ENCODE results near the gene EXD3. TPM values are rescaled to one million over a fixed set of nuclear protein-coding genes. Genes with fewer than 3 reads are reported as not detected.
A peak's percentile ranks its signal among the peaks of the same experiment; 100 is the strongest.

The EXD3 gene
- total and polyA plus RNA-seq, 2 donors from 2014 or later: 18.9 to 44.5 TPM

DNA sequence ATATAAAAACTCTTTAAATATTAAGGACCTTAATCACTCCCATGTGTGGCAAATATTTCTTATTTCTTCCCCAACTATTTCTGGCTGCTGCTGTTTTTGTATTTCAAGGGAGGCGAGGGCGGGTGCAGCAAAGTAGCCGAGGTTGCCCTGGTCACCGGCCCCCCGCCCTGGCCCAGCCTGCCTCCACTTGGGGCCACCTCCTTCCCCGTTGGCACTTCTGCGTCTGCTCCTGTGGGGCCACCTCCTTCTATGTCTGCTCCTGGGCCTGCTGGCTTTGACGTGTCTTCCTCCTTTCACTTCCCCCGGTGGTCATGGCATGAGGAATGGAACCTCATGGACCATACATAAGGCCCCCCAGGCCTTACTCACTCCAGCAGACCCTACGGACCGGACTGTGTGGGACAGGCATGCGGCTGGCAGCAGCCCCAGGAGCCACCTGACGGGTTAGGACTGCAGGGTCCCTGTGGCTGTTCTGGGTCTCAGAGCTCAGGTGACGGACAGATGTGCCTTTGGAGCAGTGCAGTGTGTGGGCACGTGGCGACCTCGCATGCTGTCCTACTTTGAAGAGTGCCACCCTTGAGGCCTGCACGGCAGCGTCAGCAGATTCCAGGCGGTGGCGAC is 24.0 kb upstream of the EXD3 start:
- peaks cover 0 to 6% (median 0%) of the 10 kb centered on the region in 3 donors for H3K4me1 ChIP-seq (ENCODE audit: control insufficient read depth in 2 of 3, insufficient read depth in 2 of 3, low read depth in 1 of 3, low read length in 3 of 3)
- intact Hi-C loops (cut with DNase I): no loop called here
- H3K9me3 ChIP-seq (ENCODE audit: control insufficient read depth in 2 of 3, insufficient read depth in 1 of 3, low read length in 3 of 3): no peaks in the 10 kb centered on the region
- H3K27ac ChIP-seq (ENCODE audit: low read depth in 2 of 2, low read length in 2 of 2): no peak overlapping the region
- TF ChIP-seq, protein P1, sequence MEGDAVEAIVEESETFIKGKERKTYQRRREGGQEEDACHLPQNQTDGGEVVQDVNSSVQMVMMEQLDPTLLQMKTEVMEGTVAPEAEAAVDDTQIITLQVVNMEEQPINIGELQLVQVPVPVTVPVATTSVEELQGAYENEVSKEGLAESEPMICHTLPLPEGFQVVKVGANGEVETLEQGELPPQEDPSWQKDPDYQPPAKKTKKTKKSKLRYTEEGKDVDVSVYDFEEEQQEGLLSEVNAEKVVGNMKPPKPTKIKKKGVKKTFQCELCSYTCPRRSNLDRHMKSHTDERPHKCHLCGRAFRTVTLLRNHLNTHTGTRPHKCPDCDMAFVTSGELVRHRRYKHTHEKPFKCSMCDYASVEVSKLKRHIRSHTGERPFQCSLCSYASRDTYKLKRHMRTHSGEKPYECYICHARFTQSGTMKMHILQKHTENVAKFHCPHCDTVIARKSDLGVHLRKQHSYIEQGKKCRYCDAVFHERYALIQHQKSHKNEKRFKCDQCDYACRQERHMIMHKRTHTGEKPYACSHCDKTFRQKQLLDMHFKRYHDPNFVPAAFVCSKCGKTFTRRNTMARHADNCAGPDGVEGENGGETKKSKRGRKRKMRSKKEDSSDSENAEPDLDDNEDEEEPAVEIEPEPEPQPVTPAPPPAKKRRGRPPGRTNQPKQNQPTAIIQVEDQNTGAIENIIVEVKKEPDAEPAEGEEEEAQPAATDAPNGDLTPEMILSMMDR (IDR thresholded peaks at IDR 0.05; ENCODE audit: borderline replicate concordance, extremely low read depth, insufficient read depth): no peak
- H3K36me3 ChIP-seq (ENCODE audit: control insufficient read depth in 2 of 3, insufficient read depth in 3 of 3, low read length in 3 of 3): no peaks in the 10 kb centered on the region
- DNase-seq (peak in 1 of 5 donors; percentile 67), FAIRE-seq (no peak)
- H3K4me3 ChIP-seq (ENCODE audit: low read length in 3 of 3): no peak overlapping the region
- no peak overlapping the region for H3K9ac ChIP-seq (ENCODE audit: low read length in 3 of 3)
- H3K27me3 ChIP-seq (ENCODE audit: control insufficient read depth, insufficient read depth, low read length): no peaks in the 10 kb centered on the region

DNA sequence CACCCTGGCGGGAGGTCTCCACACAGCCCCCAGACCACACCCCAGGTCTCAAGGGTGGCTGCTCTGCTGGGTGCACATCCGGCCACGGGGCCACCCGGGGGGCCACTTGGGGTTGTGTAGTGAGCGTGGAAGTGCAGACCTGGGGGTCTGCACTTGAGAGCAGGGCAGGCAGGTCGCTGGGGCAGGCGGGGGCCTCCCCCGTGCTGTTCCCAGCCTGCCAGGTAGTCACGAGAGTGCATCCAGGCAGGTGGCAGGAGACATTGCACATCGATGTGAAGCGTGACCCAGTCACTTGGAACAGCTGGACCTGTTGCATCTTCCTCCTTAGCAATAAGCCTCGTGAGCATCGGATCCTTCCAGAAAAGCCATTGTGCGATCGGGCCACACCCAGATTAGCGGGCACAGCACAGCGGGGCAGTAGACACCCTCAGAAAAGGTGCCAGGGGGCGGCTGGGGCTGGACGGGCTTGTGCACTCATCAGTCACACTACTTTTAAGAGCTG is 23.0 kb upstream of the EXD3 start:
- TF ChIP-seq, protein P1 (IDR thresholded peaks at IDR 0.05; ENCODE audit: borderline replicate concordance, extremely low read depth, insufficient read depth): no peak
- Histone ChIP-seq H3K27me3 (ENCODE audit: control insufficient read depth, insufficient read depth, low read length) (no peaks in the 10 kb centered on the region), H3K4me1 (ENCODE audit: control insufficient read depth in 2 of 3, insufficient read depth in 2 of 3, low read depth in 1 of 3, low read length in 3 of 3) (peaks cover 0 to 6% (median 0%) of the 10 kb centered on the region in 3 donors), H3K27ac (ENCODE audit: low read depth in 2 of 2, low read length in 2 of 2) (no peak overlapping the region), H3K9me3 (ENCODE audit: control insufficient read depth in 2 of 3, insufficient read depth in 1 of 3, low read length in 3 of 3) (no peaks in the 10 kb centered on the region), H3K4me3 (ENCODE audit: low read length in 3 of 3) (no peak overlapping the region), H3K9ac (ENCODE audit: low read length in 3 of 3) (no peak overlapping the region), H3K36me3 (ENCODE audit: control insufficient read depth in 2 of 3, insufficient read depth in 3 of 3, low read length in 3 of 3) (no peaks in the 10 kb centered on the region)
- intact Hi-C loops (cut with DNase I): no loop called here
- FAIRE-seq: no peak
- DNase-seq: peak in 2 of 5 donors; percentile 6 to 75

DNA sequence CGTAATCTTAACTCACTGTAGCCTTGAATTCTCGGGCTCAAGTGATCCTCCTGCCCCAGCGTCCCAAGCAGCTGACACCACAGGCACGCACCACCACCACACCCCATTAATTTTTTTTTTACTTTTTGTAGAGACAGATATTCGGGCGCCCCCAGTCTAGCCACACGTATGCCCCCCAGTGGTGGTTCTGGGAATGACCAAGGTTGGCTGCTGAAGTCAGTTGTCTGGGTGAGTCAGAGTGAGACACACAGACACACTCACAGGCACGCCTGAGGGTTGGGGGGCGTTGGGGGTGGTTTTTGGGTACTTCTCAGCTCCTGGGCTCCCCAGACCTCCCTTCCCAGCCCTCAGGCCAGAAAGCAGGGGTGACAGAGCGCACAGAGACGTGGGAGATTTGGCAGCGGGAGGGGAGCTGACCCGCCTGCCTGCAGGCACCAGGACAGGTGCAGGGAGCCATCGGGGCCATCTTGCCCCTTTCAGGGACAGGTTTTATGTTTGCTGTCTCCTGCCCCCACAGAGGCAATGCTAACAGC is 22.4 kb upstream of the EXD3 start:
- Histone ChIP-seq H3K4me1 (ENCODE audit: control insufficient read depth in 2 of 3, insufficient read depth in 2 of 3, low read depth in 1 of 3, low read length in 3 of 3) (peaks cover 0 to 6% (median 0%) of the 10 kb centered on the region in 3 donors), H3K4me3 (ENCODE audit: low read length in 3 of 3) (no peak overlapping the region), H3K27ac (ENCODE audit: low read depth in 2 of 2, low read length in 2 of 2) (no peak overlapping the region), H3K36me3 (ENCODE audit: control insufficient read depth in 2 of 3, insufficient read depth in 3 of 3, low read length in 3 of 3) (no peaks in the 10 kb centered on the region), H3K27me3 (ENCODE audit: control insufficient read depth, insufficient read depth, low read length) (no peaks in the 10 kb centered on the region), H3K9me3 (ENCODE audit: control insufficient read depth in 2 of 3, insufficient read depth in 1 of 3, low read length in 3 of 3) (no peaks in the 10 kb centered on the region), H3K9ac (ENCODE audit: low read length in 3 of 3) (no peak overlapping the region)
- no peak for FAIRE-seq
- intact Hi-C loops (cut with DNase I): no loop called here
- peak; percentile 74 to 85 (median 81) for DNase-seq
- TF ChIP-seq, protein P1 (IDR thresholded peaks at IDR 0.05; ENCODE audit: borderline replicate concordance, extremely low read depth, insufficient read depth): peak; percentile 83
